Measurements from ENCODE around the gene OMA1. TPM values are rescaled to one million over a fixed set of nuclear protein-coding genes. Genes with fewer than 3 reads are reported as not detected.

The OMA1 gene
- polyA plus RNA-seq, 1 donor from 2014 or later, result 11.0 TPM

- no peak for TF ChIP-seq POLR2AphosphoS5 (IDR thresholded peaks at IDR 0.05)
- TF ChIP-seq MXI1 (conservative IDR thresholded peaks at IDR 0.05; ENCODE audit: poor library complexity, severe bottlenecking), result no peak
- no peak for TF ChIP-seq EZH2 (IDR thresholded peaks at IDR 0.05; ENCODE audit: borderline replicate concordance, insufficient read depth, low read length, poor library complexity, severe bottlenecking)
- TF ChIP-seq, protein P1, sequence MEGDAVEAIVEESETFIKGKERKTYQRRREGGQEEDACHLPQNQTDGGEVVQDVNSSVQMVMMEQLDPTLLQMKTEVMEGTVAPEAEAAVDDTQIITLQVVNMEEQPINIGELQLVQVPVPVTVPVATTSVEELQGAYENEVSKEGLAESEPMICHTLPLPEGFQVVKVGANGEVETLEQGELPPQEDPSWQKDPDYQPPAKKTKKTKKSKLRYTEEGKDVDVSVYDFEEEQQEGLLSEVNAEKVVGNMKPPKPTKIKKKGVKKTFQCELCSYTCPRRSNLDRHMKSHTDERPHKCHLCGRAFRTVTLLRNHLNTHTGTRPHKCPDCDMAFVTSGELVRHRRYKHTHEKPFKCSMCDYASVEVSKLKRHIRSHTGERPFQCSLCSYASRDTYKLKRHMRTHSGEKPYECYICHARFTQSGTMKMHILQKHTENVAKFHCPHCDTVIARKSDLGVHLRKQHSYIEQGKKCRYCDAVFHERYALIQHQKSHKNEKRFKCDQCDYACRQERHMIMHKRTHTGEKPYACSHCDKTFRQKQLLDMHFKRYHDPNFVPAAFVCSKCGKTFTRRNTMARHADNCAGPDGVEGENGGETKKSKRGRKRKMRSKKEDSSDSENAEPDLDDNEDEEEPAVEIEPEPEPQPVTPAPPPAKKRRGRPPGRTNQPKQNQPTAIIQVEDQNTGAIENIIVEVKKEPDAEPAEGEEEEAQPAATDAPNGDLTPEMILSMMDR (IDR thresholded peaks at IDR 0.05; ENCODE audit: poor library complexity, severe bottlenecking), result no peak
- no peak for TF ChIP-seq TAF1 (IDR thresholded peaks at IDR 0.05; ENCODE audit: low read depth)
- TF ChIP-seq, protein P2, sequence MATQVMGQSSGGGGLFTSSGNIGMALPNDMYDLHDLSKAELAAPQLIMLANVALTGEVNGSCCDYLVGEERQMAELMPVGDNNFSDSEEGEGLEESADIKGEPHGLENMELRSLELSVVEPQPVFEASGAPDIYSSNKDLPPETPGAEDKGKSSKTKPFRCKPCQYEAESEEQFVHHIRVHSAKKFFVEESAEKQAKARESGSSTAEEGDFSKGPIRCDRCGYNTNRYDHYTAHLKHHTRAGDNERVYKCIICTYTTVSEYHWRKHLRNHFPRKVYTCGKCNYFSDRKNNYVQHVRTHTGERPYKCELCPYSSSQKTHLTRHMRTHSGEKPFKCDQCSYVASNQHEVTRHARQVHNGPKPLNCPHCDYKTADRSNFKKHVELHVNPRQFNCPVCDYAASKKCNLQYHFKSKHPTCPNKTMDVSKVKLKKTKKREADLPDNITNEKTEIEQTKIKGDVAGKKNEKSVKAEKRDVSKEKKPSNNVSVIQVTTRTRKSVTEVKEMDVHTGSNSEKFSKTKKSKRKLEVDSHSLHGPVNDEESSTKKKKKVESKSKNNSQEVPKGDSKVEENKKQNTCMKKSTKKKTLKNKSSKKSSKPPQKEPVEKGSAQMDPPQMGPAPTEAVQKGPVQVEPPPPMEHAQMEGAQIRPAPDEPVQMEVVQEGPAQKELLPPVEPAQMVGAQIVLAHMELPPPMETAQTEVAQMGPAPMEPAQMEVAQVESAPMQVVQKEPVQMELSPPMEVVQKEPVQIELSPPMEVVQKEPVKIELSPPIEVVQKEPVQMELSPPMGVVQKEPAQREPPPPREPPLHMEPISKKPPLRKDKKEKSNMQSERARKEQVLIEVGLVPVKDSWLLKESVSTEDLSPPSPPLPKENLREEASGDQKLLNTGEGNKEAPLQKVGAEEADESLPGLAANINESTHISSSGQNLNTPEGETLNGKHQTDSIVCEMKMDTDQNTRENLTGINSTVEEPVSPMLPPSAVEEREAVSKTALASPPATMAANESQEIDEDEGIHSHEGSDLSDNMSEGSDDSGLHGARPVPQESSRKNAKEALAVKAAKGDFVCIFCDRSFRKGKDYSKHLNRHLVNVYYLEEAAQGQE (IDR thresholded peaks at IDR 0.05; ENCODE audit: borderline replicate concordance), result no peak
- no peak for TF ChIP-seq RAD21 (conservative IDR thresholded peaks at IDR 0.05)
- TF ChIP-seq EP300 (conservative IDR thresholded peaks at IDR 0.05; ENCODE audit: poor library complexity, severe bottlenecking), result no peak
- TF ChIP-seq SMC3 (conservative IDR thresholded peaks at IDR 0.05; ENCODE audit: poor library complexity), result no peak
- H3K79me2 ChIP-seq (replicated peaks; ENCODE audit: insufficient read depth, low read length), result no peaks in the 10 kb centered on the region
- no peak overlapping the region for H2AFZ ChIP-seq (ENCODE audit: low read depth, low read length)
- H3K4me3 ChIP-seq (ENCODE audit: low read length), result no peak overlapping the region
- no peaks in the 10 kb centered on the region for H3F3A ChIP-seq (ENCODE audit: insufficient read depth, low read length, poor library complexity, severe bottlenecking)
- H3K9me3 ChIP-seq (ENCODE audit: low read length), result no peaks in the 10 kb centered on the region
- no peak overlapping the region for H3K9ac ChIP-seq (ENCODE audit: low read length)
- H3K4me2 ChIP-seq (ENCODE audit: low read length), result no peak overlapping the region
- H3K27me3 ChIP-seq (ENCODE audit: insufficient read depth, low read depth, low read length), result no peaks in the 10 kb centered on the region
- H3K27ac ChIP-seq (ENCODE audit: low read length), result no peak overlapping the region
- H4K20me1 ChIP-seq (ENCODE audit: insufficient read depth), result no peaks in the 10 kb centered on the region
- H3K36me3 ChIP-seq (ENCODE audit: insufficient read depth, low read length), result no peaks in the 10 kb centered on the region
- H3K9me2 ChIP-seq (ENCODE audit: insufficient read depth, low read length), result no peaks in the 10 kb centered on the region
These were observed 114.5 kb downstream of the OMA1 start for GRCh38 chr1:58431901-58432620.

Other genes starting within 250 kb of the OMA1 start
- gene TACSTD2, start 30.5 kb upstream of the OMA1 start, polyA plus RNA-seq, result not detected in 2 replicates
- gene MYSM1, start 153.3 kb upstream of the OMA1 start, polyA plus RNA-seq, result 34.0 and 41.3 TPM in 2 replicates
- 114 and 124 TPM in 2 replicates for gene JUN, start 237.3 kb upstream of the OMA1 start, polyA plus RNA-seq

Data from neural cell (in vitro differentiated cells).